Smooth muscle cell of the brain vasculature (primary cell): ENCODE measurements around the gene RNF186.
"Not testable (repeated sequence)": the region's sequence is repeated elsewhere in the genome, so short reads cannot be mapped to it uniquely, and the experiment has no call there.

Experiments used
- DNase-seq: peaks from one replicate; pipeline ENCODE4 v3.0.0-alpha.2; 2012; ENCODE audit warnings: low read depth, low spot score

The RNF186 gene, protein sequence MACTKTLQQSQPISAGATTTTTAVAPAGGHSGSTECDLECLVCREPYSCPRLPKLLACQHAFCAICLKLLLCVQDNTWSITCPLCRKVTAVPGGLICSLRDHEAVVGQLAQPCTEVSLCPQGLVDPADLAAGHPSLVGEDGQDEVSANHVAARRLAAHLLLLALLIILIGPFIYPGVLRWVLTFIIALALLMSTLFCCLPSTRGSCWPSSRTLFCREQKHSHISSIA

DNA sequence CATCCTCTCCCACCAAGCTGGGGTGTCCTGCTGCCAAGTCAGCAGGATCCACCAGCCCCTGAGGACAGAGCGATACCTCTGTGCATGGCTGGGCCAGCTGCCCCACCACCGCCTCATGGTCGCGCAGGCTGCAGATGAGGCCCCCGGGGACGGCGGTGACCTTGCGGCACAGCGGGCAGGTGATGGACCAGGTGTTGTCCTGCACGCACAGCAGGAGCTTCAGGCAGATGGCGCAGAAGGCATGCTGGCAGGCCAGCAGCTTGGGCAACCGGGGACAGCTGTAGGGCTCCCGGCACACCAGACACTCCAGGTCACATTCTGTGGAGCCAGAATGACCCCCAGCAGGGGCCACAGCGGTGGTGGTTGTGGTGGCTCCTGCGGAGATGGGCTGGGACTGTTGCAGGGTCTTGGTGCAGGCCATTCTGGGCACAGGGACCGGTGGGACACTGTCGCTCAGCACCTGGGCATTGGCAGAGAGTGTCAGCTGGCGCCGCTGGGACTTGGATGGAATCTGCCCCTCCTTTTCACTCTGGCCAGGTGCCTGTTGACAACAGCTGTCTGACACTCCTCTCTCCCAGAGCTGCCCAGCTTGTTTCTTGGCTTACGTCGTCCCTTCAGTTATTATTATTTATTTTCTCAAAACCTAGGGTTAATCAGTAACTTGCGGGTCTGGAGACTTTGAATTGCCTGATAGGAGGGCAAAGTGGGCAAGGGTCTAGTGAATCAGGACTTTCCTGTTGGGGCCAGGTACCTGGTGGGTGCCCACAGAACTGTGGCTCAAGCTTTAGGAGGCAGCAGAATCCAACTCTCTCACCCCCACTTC, at the start of gene RNF186:
TSS of gene RNF186 (minus strand) at position 603 of the 823 bp plus-strand sequence. CDS start at position 421, 182 bp downstream.
- no peak for DNase-seq

DNA sequence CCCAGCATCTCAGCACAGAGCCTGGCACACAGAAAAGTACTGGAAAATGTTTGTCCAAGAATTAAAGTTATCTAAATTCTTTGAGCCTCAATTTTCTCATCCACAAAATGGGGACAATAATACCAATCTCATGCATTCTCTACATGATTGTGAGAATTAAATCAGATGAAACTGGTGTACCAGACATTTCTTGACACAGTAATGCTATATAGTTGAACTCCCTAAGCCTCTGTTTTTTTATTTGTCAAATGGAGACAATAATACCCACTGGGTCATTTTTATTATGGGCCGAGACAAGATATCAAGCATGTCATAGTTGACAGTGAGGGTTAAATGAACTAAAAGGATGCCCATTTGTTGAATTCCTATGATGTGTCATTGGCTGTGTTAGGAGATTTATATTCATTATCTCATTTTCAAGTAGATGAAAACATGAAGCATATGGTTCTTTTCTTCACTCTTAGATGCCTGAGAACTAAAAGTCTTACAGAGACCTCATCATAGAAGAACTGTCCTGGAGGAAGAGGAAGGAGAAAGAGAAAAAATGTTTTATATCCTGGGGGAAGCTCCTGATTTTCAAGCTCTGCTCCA, 49.6 kb upstream of the RNF186 start:
- no peak for DNase-seq

DNA sequence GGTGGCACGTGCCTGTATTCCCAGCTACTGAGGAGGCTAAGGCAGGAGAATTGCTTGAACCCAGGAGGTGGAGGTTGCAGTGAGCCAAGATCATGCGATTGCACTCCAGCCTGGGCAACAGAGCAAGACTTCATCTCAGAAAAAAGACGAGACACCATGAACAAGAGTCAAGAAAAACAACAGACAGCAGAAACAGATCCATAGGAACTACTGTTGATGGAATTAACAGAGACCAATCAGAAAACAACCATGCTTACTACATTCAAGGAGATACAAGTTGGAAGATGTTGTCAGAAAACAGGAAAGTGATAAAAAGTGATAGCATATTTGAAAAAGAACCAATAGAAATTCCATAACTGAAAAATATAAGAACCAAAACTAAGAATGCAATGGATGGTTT, 47.9 kb upstream of the RNF186 start:
- no peak for DNase-seq

DNA sequence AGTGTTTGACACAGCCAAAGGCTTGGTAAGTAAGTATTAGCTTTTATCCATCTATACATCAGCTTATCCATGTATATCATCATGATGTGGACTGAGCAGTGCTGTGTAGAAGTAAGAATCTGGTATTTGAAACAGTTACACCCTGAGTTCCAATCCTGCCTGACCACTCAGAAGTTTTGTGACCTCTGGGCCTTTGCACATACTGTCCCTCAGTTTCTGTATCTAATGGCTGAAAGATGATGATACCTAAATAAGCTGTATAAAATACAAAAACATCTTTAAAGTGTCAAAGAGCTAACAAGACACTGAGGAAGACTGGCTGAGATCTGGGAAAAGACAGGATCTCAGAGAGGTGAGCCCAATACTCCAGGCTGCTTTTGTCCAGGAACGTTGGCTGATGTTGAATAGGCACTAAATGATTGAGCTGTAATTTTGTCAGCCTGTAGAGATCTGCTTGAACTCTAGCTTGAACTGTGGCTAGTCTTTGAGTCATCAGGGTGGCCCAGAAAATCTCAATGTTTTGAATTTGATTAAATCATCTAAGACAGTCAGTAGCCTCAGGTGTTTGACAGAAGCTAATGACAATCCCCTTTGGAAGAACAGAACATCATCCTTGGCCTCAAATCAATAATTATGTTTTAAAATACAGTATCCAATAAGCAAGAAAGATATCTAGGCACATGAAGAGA, 46.9 kb upstream of the RNF186 start:
- DNase-seq = no peak

DNA sequence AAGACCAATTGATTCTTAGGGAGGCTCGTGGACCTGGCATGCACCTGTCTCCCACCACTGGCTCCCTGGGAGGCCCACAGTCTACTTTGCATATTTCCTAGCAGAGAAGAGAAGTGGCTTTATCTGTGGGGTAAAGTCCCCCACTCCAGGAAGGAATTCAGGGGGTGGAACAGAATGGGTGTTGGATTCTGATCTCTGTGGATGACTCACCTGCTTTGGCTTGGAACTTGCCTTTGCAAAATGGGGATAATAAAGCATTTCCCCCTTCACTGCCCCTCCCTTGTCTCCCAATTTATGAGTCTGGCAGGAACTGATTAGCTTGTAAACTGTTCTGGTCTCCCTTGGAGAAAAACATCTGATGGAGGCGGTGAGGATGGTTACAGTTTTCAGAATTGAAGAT, 46.0 kb upstream of the RNF186 start:
- DNase-seq = no peak

DNA sequence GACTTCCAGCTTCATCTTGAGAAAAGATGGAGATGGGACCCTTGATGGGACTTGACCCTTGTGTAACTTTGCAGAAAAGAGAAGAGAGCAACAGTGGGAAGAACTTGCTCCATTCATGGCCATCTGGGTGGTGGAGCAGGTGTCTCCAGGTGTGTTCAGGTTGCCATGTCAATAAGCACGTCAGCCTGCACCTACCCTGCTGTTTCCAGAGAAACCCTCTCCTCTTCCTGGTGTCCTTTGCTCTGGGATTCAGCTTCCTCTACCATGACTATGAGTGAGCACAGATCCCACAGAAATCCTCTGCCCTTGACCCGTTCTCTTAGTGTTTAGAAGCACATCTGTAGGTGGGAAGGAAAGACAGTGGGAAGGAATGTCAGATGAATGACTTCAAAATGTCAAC, 45.3 kb upstream of the RNF186 start:
- DNase-seq = no peak

DNA sequence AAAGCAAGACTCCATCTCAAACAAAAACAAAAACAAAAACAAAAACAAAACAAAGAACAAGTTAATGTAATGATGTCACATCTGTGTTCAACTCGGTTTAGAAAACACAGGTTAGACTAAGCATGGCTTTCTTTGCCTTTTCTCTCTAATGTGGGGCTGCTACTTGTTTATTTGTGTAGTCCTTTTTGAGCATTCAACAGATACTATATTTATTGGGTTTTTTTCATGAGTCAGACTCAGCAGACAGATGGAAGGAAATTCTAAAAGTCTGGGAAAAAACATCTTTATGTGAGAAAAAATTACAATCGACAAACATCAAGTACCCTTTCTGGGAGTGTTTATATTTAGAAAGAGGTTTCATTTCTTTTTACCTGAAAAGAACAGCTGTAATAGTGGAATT, 44.8 kb upstream of the RNF186 start:
- no peak for DNase-seq

DNA sequence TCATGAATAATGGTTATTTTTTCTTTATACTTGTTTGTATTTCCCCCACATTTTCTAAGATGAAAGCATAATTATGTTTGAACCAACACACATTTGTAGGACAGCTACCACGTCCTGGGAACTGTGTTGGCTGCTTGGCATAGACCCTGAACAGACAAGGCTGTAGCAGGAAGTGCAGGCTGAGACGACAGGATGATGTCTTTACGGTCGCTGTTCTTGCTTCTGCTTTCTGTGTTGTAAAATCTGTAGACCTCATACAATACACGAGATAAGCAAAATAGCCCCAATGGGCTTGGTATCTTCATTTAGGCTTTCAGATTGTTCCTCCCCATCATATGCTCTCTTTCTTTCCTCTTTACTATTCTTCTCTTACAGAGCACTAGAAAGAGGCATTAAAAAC, 43.8 kb upstream of the RNF186 start:
- DNase-seq = no peak

DNA sequence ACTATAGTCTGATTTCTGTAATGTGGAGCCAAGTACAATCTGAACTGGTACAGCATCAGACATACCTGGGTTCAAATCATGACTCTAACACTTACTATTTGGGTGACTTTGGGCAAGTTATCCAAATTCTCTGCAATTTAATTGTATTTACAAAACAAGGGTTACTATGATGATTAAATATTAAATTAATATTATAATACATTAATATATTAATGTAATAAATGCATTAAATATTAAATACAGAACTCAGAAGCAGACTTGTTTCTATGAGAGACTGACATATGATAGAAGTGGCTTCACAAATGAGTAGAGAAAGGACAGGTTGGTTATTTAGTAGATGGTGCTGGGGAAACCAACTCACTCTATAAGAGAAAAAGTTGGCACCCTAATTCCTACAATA, 39.8 kb upstream of the RNF186 start:
- no peak for DNase-seq

DNA sequence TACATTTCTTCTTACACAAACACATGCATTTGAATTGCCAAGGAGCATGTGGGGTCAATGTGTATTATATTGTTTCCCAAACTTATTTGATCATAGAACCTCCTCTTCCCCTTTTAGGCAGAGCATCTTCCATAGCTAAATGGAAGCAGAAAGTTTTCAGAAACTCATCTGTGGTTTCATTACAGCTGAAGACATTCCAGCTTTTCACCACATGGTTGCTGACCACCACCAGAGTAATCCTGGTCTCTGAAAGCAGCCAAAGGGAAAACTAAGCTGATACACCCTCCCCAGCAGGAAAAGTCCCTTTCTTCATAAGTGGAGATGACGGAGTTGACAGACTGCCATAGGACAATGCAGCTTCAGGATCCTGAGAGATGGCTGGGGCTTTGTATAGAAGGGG, 37.0 kb upstream of the RNF186 start:
- DNase-seq = no peak

DNA sequence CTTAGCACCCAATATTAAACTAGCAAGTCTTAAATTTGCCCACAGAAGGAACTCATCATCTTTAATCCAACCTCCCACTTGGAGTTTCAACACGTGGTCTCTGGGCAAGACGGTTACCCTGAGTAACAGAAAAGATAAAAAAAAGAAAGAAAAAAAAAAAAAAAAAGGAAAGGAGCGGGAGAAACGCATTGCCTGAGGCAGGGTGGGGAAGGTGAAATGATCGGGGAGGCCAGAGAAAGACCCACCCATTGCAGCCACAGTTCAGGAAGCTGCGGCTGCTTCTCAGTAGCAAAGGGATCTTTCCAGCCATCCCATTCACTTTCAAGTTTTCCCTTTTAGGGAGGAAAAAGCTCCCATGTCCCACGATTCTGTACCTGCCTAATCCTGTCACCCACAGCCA, 35.1 kb upstream of the RNF186 start:
- no peak for DNase-seq

DNA sequence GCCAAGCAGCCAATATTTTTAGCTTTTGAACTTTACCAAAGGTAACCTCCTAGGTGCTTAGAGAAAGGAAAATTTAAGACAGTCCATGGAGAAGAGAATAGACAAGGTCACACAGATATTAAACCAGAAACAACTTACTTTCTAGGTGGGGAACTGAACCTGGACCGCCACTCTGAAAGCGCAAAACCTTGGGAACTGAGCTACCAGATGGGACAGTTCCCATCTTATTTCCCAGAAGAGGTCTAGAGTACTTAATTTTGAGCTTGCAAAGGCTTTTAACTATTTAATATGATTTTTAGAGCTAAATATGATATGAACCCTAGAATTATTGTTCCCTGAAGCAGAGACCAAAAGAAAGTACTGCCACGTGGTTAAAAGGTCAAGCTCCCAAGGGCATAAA, 34.2 kb upstream of the RNF186 start:
- DNase-seq = not testable (repeated sequence)

DNA sequence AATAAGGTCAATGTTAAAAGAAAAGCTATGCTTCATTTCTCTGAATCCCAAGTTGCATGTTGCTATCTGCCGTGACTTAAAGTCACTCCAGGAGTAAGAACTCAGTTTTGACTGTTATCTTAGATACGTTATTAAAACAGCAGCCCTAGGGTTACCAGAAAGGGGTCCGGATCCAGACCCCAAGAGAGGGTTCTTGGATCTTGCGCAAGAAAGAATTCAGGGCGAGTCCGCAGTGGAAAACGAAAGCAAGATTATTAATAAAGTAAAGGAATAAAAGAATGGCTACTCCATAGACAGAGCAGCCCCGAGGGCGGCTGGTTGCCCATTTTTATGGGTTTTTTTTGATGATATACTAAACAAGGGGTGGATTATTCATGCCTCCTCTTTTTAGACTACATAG, 32.3 kb upstream of the RNF186 start:
- DNase-seq = not testable (repeated sequence)

DNA sequence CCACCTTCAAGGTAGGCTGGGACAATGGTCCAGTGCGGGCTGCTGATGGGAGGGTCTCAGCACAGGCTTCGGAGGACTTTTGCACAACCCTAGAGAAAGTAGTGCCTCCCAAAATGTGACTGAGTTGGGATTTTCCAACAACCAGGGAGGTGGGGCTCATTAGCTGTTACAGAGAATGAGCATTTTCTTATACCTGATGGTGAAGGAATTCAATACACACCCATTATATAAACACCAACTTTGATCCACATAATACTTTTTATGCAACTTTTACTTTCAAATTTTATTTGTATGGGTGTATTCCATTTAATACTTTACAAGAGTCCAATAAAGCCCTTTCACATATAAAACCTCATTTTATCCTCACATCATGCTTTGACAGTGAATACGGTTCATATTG, 31.3 kb upstream of the RNF186 start:
- DNase-seq = no peak

DNA sequence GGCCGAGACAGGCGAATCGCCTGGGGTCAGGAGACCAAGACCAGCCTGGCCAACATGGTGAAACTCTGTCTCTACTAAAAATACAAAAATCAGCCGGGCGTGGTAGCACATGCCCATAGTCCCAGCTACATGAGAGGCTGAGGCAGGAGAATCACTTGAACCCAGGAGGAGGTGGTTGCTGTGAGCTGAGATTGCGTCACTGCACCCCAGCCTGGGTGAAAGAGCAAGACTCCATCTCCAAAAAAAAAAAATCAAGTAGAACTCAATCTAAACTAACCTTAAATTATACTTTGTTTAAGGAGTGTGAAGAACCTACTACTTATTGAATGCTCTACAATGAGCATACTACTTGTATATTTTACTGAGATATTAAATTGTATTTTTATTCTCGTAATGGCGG, 30.5 kb upstream of the RNF186 start:
- no peak for DNase-seq

DNA sequence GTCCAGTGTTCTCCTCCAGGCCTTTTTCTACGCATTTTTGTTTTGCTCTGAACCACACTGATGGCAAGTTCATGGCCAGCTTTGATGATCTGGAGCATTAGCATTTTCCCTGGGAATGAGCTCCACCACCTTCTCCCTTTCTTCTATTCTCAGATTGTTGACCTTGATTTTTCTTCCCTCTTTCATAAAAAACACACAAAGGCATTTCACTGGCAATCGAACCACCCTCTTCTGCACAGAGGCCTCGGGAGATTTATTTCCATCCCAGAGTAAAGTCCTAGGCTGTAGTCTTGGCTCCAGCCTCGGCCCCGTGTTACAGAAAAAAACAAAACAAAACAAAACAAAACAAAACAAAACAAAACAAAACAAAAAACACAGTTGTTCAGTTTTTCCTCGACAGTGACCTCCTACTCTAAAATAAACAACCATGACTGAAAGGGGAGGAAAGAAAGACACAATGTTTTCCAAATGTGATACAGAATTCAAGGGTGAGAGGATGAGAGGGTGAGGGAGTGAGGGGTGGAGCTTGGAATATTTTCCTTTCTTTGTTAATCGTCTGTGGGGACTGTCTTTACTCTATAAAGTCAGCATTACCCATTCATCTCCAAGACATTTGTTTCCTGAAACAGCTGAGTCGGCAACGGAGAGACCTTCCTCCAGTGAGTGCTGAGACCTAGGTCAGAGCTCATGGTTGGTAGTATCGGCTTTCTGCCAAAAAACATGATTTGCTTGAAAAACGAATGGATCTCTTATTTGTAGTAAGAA, 29.8 kb upstream of the RNF186 start:
- peak; percentile 75 for DNase-seq

DNA sequence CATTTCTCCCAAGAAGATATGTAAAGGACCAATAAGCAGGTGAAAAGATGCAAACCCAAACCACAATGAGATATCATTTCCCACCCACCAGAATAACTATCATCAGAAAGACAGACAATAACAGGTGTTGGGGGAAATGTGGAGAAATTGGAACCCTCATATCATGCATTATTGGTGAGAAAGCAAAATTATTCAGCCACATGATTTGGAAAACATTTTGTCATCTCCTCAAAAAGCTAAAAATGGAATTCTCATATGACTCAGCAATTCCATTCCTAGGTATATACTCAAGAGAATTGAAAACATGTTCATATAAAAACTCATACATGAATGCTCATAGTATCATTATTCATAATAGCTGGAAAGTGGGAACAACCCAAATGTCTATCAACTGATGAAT, 25.1 kb upstream of the RNF186 start:
- DNase-seq = no peak

DNA sequence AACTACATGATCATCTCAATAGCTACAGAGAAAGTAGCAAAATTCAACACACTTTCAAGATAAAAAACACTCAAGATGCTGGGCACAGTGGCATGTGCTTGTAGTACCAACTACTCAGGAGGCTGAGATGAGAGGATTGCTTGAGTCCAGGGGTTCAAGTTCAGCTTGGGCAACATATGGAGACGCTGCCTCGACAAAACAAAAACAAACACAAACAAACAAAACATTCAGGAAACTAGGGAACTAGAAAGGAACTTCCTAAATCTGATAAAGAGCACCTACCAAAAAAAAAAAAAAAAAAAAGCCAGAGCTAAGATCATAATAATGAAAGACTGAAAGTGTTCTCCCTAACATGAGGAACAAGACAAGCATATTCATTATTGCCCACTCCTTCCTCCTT, 22.8 kb upstream of the RNF186 start:
- DNase-seq = no peak

DNA sequence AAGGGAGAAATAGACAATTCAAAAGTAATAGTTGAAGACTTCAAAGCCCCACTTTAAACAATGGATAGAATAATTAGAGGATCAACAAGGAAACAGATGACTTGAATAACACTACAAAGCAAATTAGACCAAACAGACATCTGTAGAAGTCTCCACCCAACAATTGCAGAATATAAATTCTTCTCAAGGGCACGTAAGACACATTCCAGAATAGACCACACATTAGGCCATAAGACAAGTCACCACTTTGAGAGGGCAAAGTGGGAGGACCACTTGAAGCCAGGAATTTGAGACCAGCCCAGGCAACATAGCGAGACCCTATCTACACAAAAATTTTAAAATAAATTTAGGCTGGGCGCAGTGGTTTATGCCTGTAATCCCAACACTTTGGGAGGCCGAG, 20.5 kb upstream of the RNF186 start:
- no peak for DNase-seq

DNA sequence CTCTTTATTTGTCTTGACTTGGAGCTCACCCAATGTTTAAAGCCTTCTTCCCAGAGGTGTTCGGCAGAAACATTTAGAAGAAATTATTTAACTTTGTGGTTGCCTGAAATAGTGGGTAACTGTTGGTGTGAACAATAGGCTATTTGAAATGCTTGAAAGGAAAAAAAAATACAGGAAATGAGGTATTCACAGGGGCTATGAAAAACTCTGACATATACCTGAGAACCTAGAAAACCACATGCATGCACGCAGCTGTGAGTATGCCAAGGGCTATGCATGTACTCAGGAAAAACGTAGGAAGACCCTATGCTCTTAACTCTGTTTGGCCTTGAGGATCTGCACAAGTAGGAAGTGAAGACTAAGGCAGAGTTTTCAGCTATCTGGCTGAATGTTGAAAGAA, 16.4 kb upstream of the RNF186 start:
- no peak for DNase-seq

DNA sequence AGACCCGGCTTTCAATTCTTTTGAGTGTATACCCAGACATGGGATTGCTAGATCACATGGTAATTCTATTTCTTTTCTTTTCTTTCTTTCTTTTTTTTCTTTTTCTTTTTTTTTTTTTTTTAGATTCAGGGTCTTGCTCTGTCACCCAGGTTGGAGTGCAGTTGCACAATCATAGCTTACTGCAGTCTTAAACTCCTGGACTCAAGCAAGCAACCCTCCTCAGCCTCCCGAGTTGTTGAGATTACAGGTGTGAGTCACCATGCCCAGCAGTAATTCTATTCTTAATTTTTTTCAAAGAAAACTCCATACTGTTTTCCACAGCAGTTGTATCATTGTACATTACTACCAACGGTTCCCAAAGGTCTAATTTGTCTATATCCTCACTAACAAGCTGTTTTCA, 13.5 kb upstream of the RNF186 start:
- no peak for DNase-seq

DNA sequence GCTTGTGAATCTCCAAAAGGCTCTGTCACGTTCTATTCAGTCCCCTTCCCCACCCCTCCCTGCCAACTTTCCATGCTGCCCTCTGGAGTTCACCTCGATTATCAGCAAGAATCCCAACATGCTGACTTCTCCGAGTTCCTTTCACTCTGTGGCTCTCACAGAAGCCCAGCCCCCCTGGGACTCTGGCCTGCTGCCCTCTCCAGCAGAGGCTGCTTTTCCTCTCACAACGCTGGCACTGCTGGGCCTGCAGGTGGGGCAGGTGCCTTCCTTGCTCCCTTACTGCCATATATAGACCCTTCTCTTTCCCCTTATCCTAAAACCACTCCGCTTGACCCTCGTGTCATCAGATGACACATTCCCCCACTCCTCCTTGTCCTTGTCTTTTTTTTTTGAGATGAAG, 10.2 kb upstream of the RNF186 start:
- DNase-seq = no peak
